Measurements from ENCODE around the gene SHF.
"Not testable (repeated sequence)": the region's sequence is repeated elsewhere in the genome, so short reads cannot be mapped to it uniquely, and the experiment has no call there.

Gene SHF, protein sequence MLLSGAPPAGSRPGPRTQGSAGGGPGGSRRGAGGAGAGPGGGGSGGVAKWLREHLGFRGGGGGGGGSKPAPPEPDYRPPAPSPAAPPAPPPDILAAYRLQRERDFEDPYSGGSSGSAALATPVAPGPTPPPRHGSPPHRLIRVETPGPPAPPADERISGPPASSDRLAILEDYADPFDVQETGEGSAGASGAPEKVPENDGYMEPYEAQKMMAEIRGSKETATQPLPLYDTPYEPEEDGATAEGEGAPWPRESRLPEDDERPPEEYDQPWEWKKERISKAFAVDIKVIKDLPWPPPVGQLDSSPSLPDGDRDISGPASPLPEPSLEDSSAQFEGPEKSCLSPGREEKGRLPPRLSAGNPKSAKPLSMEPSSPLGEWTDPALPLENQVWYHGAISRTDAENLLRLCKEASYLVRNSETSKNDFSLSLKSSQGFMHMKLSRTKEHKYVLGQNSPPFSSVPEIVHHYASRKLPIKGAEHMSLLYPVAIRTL

DNA sequence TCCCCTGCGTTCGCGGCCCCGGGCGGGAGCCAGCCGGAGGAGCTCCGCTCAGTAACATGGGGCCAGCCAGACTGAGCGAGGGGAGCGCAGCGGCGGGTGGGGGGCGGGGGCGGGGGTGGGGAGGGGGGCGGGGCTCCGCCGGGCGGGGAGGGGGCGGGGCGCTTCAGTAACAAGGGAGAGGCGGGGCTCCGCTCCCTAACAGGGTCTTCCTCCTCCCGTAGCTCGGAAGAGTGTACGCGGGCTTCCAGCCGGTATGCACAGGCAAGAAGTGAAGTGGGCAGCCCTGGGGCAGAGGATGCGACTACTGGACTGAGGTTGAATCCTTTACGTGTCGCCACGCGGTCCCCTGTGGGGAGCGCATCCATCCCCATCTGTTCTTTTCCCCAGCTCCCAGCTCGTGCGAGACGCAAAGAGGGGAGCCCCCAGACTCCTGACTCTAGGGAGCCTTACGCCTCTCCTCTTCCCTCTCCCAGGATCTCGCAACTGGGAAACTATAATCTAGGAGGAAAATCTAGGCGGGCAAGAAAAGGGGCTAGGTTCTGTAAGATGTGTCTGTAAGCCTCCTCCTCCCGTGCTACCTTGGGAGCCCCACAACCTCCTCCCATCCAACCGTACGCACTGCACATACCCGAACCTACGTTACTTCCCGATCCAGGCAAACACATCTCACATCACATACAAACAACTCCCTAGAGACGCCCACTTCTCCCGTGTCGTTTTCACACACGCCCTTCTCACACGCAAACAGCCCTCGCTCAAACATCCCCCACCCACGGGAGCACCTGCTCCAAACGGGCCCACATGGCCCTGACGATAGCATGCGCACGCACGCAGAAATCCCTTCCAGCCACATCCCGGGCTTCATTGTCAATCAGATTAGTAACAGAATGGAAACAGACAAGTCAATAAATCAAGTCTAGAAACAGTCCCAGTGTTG, at the start of gene SHF:
SHF (minus strand) TSS at position 73 of the 937 bp plus-strand sequence; CDS start at position 58, 15 bp downstream.
- peak; percentile 46; the same call in 1 of the 2 replicates for TF ChIP-seq POLR2AphosphoS5 (IDR thresholded peaks at IDR 0.05; ENCODE audit: borderline replicate concordance, low read depth, low read length)
- no peak for TF ChIP-seq FOXP2 (optimal IDR thresholded peaks at IDR 0.05; ENCODE audit: control extremely low read depth, extremely low read length, insufficient read depth)
- peak within 1 kb of the TSS; percentile 87 for H3K4me3 ChIP-seq
- H3K27ac ChIP-seq: no peak within 1 kb of the TSS
- H3K36me3 ChIP-seq (ENCODE audit: insufficient read depth, low read length): no peaks in the 10 kb centered on the region
- H3K9ac ChIP-seq (ENCODE audit: insufficient read length): peak within 1 kb of the TSS; percentile 72
- H3K9me3 ChIP-seq (ENCODE audit: low read depth, low read length): no peaks in the 10 kb centered on the region
- DNase-seq (ENCODE audit: low read depth, low spot score): no peak

DNA sequence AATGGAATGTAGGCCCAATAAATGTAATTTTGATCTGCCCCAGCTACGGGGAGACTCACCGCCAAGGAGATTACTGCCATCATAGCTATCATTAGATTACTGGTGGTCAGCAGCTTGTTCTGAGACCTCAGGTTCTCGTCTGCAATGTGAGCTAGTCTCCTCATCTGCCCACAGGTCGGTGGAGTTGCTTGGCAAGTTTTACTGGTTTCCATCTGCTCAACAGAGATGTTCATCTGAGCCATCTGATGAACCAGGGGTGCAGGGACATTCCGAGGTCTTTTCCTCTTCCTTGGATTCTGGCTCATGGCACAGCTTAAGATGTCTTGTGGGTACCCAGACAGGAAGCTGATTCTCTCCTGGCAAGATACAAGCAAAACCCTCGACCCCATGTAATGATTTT, 49.0 kb upstream of the SHF start:
- not testable (repeated sequence) for H3K4me3 ChIP-seq; DNase-seq (ENCODE audit: low read depth, low spot score); H3K9ac ChIP-seq (ENCODE audit: insufficient read length); H3K36me3 ChIP-seq (ENCODE audit: insufficient read depth, low read length); H3K9me3 ChIP-seq (ENCODE audit: low read depth, low read length); H3K27ac ChIP-seq

DNA sequence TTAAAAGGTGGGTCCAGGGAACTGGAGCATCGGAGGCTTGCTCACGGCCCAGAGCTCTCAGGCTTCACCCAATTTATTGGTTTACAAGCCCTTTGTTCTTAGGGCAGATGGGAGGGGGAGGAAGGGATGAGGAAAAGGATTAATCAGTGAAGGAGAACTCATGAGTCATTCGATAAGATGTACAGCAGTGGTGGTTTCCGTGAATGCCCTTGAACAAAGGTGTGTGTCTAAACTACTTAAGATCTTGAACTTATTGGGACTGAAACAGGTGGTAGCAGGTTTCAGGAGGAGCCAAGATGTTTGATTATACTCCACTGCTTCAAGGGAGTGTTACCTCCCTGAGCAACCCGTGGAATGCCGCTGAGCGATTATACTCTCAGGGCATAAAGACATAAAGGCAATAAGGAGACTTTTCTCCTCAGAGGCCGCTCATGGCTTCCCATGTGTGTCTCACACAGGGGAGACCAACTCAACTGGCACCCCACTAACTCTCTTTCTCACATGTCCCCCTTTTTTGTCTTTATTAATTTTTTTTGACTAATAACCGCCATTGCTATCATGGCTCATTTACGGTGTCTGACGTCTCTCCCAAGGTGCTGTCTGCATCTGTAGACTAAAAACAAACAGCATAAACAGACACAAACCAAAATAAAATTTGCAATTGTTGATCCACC, 46.9 kb upstream of the SHF start:
- DNase-seq (ENCODE audit: low read depth, low spot score): no peak
- no peaks in the 10 kb centered on the region for H3K9me3 ChIP-seq (ENCODE audit: low read depth, low read length)
- no peak overlapping the region for H3K9ac ChIP-seq (ENCODE audit: insufficient read length)

DNA sequence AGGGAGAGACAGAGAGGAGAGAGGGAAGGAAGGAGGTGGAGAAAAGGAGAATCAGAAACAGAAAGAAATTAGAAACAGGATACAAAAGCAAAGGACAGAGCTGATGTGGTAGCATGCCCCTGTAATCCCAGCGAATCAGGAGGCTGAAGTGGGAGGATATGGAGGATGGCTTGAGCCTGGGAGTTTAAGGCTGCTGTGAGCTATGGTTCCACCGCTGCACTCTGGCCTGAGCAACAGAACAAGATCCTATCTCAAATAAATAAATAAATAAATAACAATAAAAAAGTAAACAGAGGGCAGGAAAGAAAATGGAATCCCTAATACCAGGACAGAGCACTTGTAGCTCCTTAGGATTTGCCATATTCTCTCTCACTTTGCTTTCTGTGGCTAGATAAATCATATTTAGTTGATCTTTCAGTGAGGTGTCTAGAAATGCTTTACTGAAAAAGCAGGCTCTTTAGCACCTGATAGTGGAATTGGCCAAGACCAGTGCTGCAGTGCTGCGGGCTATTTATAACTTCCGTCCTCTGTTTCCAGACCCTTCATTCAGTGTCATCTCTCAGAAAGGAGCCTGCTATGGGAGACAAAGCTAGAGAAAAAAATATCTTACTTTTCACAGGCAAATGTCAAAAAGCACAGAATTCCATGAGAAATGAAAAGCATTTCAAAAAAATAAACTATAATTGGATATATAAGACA, 44.2 kb upstream of the SHF start:
- Histone ChIP-seq H3K9me3 (ENCODE audit: low read depth, low read length) (no peaks in the 10 kb centered on the region), H3K9ac (ENCODE audit: insufficient read length) (no peak overlapping the region), H3K36me3 (ENCODE audit: insufficient read depth, low read length) (no peaks in the 10 kb centered on the region), H3K4me3 (no peak overlapping the region), H3K27ac (no peak overlapping the region)
- no peak for DNase-seq (ENCODE audit: low read depth, low spot score)
- TF ChIP-seq FOXP2 (optimal IDR thresholded peaks at IDR 0.05; ENCODE audit: control extremely low read depth, extremely low read length, insufficient read depth) (no peak), EZH2 (IDR thresholded peaks at IDR 0.05) (no peak), POLR2AphosphoS5 (IDR thresholded peaks at IDR 0.05; ENCODE audit: borderline replicate concordance, low read depth, low read length) (no peak)

More for the DNA sequence above, 46.9 kb upstream of the SHF start:
- TF ChIP-seq POLR2AphosphoS5 (IDR thresholded peaks at IDR 0.05; ENCODE audit: borderline replicate concordance, low read depth, low read length): no peak
- TF ChIP-seq EZH2 (IDR thresholded peaks at IDR 0.05): no peak
- TF ChIP-seq FOXP2 (optimal IDR thresholded peaks at IDR 0.05; ENCODE audit: control extremely low read depth, extremely low read length, insufficient read depth): no peak
- Histone ChIP-seq H3K4me3 (no peak overlapping the region), H3K27ac (no peak overlapping the region), H3K36me3 (ENCODE audit: insufficient read depth, low read length) (no peaks in the 10 kb centered on the region)

DNA sequence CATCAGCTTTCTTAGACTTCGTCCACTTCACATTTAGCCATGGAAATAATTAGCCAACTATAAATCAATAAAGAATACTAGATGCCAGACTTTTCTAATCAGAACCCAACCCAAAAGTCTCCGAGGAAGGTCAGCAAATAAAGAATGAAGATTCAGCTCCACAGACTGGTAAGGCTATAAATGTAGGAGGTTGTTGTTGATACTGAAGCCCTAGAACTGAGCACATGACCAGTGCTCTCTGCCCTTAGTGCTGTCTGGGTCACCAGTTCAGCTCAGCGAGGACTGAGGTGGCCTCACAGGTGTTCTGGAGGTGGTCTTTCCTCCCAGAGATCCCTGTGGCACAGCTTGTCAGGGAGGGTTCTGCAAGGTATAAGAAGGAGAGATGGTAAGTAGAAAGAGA, 43.4 kb upstream of the SHF start:
- Histone ChIP-seq H3K9me3 (ENCODE audit: low read depth, low read length) (no peaks in the 10 kb centered on the region), H3K36me3 (ENCODE audit: insufficient read depth, low read length) (no peaks in the 10 kb centered on the region), H3K4me3 (no peak overlapping the region), H3K9ac (ENCODE audit: insufficient read length) (no peak overlapping the region), H3K27ac (no peak overlapping the region)
- no peak for DNase-seq (ENCODE audit: low read depth, low spot score)
- TF ChIP-seq EZH2 (IDR thresholded peaks at IDR 0.05) (no peak), FOXP2 (optimal IDR thresholded peaks at IDR 0.05; ENCODE audit: control extremely low read depth, extremely low read length, insufficient read depth) (no peak), POLR2AphosphoS5 (IDR thresholded peaks at IDR 0.05; ENCODE audit: borderline replicate concordance, low read depth, low read length) (no peak)

DNA sequence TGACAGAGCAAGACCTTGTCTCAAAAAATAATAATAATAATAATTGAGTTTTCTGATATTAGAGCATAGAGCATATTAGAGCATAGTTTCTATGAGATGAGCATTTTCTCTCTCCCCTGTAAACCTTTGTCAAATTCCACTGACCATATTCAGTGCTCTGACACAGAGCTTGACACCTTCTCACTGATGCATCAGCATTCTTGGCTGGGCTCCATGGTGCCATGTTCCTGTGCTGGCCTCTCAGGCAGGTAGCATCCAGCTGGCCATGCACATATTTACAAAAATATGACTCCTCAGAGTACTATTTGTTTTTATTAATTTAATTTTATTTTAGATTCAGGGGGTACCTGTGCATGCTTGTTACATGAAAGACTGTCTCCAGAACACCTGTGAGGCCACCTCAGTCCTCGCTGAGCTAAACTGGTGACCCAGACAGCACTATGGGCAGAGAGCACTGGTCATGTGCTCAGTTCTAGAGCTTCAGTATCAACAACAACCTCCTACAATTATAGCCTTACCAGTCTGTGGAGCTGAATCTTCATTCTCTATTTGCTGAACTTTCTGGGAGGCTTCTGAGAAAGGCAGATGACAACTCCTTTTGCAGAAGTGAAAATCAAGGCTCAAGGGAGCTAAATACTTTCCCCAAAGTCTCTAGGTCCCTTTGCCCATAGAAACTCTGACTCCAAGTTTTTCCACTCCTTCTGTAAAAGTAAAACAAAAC, 42.6 kb upstream of the SHF start:
- Histone ChIP-seq H3K27ac (no peak overlapping the region), H3K9me3 (ENCODE audit: low read depth, low read length) (no peaks in the 10 kb centered on the region), H3K36me3 (ENCODE audit: insufficient read depth, low read length) (no peaks in the 10 kb centered on the region), H3K4me3 (no peak overlapping the region), H3K9ac (ENCODE audit: insufficient read length) (no peak overlapping the region)
- no peak for DNase-seq (ENCODE audit: low read depth, low spot score)
- TF ChIP-seq EZH2 (IDR thresholded peaks at IDR 0.05) (no peak), FOXP2 (optimal IDR thresholded peaks at IDR 0.05; ENCODE audit: control extremely low read depth, extremely low read length, insufficient read depth) (no peak), POLR2AphosphoS5 (IDR thresholded peaks at IDR 0.05; ENCODE audit: borderline replicate concordance, low read depth, low read length) (no peak)

DNA sequence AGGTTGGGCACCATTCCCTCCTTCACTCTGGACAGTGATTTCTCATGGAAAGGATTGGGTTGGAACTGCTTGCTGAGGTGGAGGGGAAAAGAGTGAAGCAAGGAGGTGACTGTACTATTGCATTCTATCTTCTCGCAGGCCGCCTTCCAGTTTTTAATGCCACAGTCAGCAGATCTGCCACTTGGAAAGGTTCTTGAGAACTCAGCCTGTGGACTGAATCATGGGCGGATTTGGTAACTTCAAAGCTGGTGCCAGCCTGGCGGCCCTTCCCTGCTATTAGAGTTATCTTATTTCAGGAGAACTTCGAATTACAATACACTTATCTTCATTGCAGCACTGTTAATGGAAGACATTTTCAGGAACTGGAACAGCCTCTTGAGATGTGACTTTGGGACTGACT, 41.2 kb upstream of the SHF start:
- DNase-seq (ENCODE audit: low read depth, low spot score): no peak
- Histone ChIP-seq H3K36me3 (ENCODE audit: insufficient read depth, low read length) (no peaks in the 10 kb centered on the region), H3K9me3 (ENCODE audit: low read depth, low read length) (no peaks in the 10 kb centered on the region), H3K4me3 (no peak overlapping the region), H3K9ac (ENCODE audit: insufficient read length) (no peak overlapping the region), H3K27ac (no peak overlapping the region)
- no peak for TF ChIP-seq POLR2AphosphoS5 (IDR thresholded peaks at IDR 0.05; ENCODE audit: borderline replicate concordance, low read depth, low read length)
- TF ChIP-seq EZH2 (IDR thresholded peaks at IDR 0.05): no peak
- TF ChIP-seq FOXP2 (optimal IDR thresholded peaks at IDR 0.05; ENCODE audit: control extremely low read depth, extremely low read length, insufficient read depth): no peak
